Testis (tissue), 2 donors: ENCODE results near the gene UNC119.

Experiments used
- CTCF ChIP-seq, 3 experiments: fragments of 450-650 bp in 2 of 3; fragments of 200-600 bp in 1 of 3; sonication (generic) in 1 of 3; IDR thresholded peaks; one replicate each; pipeline ENCODE4 v1.5.1; 2016 to 2019; ENCODE audit warnings: antibody characterized with exemption in 3 of 3, mild to moderate bottlenecking in 2 of 3, moderate library complexity in 1 of 3
- POLR2A ChIP-seq: fragments of 450-650 bp; IDR thresholded peaks from one replicate; pipeline ENCODE4 v1.6.1; 2017; ENCODE audit warnings: antibody characterized with exemption, mild to moderate bottlenecking, moderate library complexity

GRCh38 chr17:28545141-28545503 lies 7.3 kb downstream of the UNC119 start:
- TF ChIP-seq POLR2A (no peak), CTCF (IDR thresholded peaks at IDR 0.05) (no peak)
